Measurements from ENCODE around the gene VPS8.
A peak's percentile ranks its signal among the peaks of the same experiment; 100 is the strongest.

The VPS8 gene

GRCh38 chr3:184811034-184811433 is 932 bp upstream of the VPS8 start:
- DNase-seq (ENCODE audit: low spot score), result no peak

- no peak for DNase-seq (ENCODE audit: low spot score)
These were observed 335 bp upstream of the VPS8 start for GRCh38 chr3:184811663-184811998.

- DNase-seq (ENCODE audit: low spot score), result no peak
These were observed 686 bp downstream of the VPS8 start for GRCh38 chr3:184812662-184813042.

- DNase-seq (ENCODE audit: low spot score), result no peak
These were observed 1.4 kb downstream of the VPS8 start for GRCh38 chr3:184813357-184813756.

GRCh38 chr3:184814214-184814613 is 2.2 kb downstream of the VPS8 start:
- DNase-seq (ENCODE audit: low spot score), result no peak

- DNase-seq (ENCODE audit: low spot score), result peak; percentile 14
These were observed 3.3 kb downstream of the VPS8 start for GRCh38 chr3:184815046-184815930.

- DNase-seq (ENCODE audit: low spot score), result no peak
These were observed 4.6 kb downstream of the VPS8 start for GRCh38 chr3:184816614-184817013.

GRCh38 chr3:184820525-184820924 is 8.6 kb downstream of the VPS8 start:
- DNase-seq (ENCODE audit: low spot score), result no peak

- no peak for DNase-seq (ENCODE audit: low spot score)
These were observed 9.1 kb downstream of the VPS8 start for GRCh38 chr3:184821034-184821433.

- no peak for DNase-seq (ENCODE audit: low spot score)
These were observed 10.1 kb downstream of the VPS8 start for GRCh38 chr3:184822081-184822480.

- no peak for DNase-seq (ENCODE audit: low spot score)
These were observed 10.7 kb downstream of the VPS8 start for GRCh38 chr3:184822654-184823053.

GRCh38 chr3:184823990-184824389 is 12.0 kb downstream of the VPS8 start:
- no peak for DNase-seq (ENCODE audit: low spot score)

- DNase-seq (ENCODE audit: low spot score), result no peak
These were observed 13.3 kb downstream of the VPS8 start for GRCh38 chr3:184825121-184825820.

- no peak for DNase-seq (ENCODE audit: low spot score)
These were observed 15.6 kb downstream of the VPS8 start for GRCh38 chr3:184827572-184827971.

- no peak for DNase-seq (ENCODE audit: low spot score)
These were observed 20.1 kb downstream of the VPS8 start for GRCh38 chr3:184832044-184832443.

- DNase-seq (ENCODE audit: low spot score), result no peak
These were observed 20.9 kb downstream of the VPS8 start for GRCh38 chr3:184832903-184833302.

GRCh38 chr3:184836090-184836822 is 24.3 kb downstream of the VPS8 start:
- DNase-seq (ENCODE audit: low spot score), result no peak

- no peak for DNase-seq (ENCODE audit: low spot score)
These were observed 30.5 kb downstream of the VPS8 start for GRCh38 chr3:184842433-184842832.

GRCh38 chr3:184845819-184846218 is 33.9 kb downstream of the VPS8 start:
- DNase-seq (ENCODE audit: low spot score), result no peak

GRCh38 chr3:184846496-184846895 is 34.5 kb downstream of the VPS8 start:
- no peak for DNase-seq (ENCODE audit: low spot score)

GRCh38 chr3:184848934-184849333 is 37.0 kb downstream of the VPS8 start:
- DNase-seq (ENCODE audit: low spot score), result no peak

- DNase-seq (ENCODE audit: low spot score), result no peak
These were observed 38.2 kb downstream of the VPS8 start for GRCh38 chr3:184850201-184850600.

GRCh38 chr3:184857099-184857498 is 45.1 kb downstream of the VPS8 start:
- DNase-seq (ENCODE audit: low spot score), result no peak
